Retinal pigment epithelial cell (primary cell): ENCODE data around the gene DSCAML1.

Experiments
- DNase-seq: peaks from one replicate; pipeline ENCODE4 v3.0.0-alpha.2; 2010; ENCODE audit warnings: low read depth
- H3K4me3 ChIP-seq: 2 replicates; pipeline ENCODE4 v1.5.1; 2011; ENCODE audit warnings: mild to moderate bottlenecking, low read length, control low read depth, moderate library complexity
- TF ChIP-seq, protein P1 (sequence below): conservative IDR thresholded peaks from 2 replicates; pipeline ENCODE4 v1.5.1; 2011; ENCODE audit warnings: low read depth, low read length, control low read depth, inconsistent platforms

Gene DSCAML1

DNA sequence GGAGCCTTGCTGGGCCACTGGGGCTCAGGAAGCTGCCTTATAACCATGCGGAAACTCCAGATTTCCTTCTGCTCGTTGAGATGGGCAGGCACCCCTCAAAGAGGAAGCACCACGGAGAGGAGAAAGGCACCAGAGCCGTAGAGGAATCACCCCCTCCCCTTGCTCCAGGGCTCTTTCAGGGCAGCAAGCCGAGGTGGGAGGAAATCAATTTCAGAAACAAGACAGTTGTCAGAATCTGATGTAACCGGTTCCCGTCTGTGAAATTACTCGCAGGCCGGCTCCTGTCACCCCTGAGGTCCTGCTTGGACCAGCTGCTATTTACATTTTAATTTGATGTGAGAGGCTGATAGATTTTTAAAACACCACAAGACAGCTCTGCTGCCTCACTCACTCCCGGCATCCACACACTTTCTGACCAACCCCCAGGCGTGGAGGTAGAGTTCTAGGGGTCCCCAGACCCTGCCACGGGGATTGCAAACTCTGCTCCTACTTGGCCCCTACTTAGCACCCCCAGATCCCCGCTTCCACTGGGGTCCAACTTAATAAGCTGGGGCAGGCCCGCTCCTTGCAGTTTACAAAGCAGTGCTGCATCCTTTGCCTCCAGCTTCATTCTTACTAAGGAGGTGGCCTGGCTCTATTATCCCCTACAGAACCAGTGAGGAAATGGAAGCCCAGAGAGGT is 306.9 kb downstream of the DSCAML1 start:
- H3K4me3 ChIP-seq, result no peak overlapping the region
- TF ChIP-seq, protein P1, sequence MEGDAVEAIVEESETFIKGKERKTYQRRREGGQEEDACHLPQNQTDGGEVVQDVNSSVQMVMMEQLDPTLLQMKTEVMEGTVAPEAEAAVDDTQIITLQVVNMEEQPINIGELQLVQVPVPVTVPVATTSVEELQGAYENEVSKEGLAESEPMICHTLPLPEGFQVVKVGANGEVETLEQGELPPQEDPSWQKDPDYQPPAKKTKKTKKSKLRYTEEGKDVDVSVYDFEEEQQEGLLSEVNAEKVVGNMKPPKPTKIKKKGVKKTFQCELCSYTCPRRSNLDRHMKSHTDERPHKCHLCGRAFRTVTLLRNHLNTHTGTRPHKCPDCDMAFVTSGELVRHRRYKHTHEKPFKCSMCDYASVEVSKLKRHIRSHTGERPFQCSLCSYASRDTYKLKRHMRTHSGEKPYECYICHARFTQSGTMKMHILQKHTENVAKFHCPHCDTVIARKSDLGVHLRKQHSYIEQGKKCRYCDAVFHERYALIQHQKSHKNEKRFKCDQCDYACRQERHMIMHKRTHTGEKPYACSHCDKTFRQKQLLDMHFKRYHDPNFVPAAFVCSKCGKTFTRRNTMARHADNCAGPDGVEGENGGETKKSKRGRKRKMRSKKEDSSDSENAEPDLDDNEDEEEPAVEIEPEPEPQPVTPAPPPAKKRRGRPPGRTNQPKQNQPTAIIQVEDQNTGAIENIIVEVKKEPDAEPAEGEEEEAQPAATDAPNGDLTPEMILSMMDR, result no peak
- DNase-seq, result no peak

DNA sequence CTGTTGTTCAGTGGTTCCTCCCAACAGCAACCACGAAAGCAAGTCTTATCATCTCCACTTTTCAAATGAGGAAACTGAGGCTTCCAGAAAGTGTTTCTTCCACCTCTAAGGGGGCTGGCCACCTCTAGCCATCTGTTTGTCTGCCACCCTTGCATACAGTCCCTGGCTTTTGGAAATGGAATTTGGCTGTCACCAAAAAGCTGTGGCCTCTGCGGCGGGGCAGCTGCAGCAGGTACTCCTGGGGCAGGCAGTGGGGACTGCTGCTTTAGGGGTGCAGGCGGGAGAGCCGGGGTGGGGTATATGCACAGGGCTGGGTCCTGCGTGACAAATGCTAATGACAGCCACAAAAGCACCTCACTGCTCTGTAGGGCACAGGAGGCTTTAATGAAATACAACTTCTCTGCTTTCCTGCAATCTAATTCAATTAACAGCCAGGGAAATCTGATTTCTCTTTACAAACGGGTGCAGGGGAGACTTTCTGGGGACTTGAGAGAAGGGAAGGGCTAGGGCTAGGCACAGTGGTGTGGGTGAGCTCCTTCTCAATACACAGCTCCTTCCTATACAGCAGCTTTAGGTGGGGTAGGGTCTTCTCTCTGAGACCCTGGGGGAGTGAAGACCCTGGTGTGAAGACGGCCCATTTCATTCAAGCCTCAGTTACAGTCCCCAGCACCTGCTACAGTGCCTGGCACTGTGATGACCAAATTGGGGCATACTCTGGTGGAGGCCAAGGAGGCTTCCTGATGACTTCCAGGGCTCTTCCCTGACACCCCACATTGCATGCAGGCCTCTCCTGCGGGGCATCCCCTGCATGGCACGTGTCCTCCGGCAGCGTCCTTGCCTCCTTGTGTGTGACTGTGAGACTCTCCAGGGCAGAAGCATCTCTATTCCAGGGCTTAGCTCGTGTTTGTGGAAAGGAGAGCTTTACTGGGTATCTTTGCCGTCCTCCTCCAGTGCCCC is 307.7 kb downstream of the DSCAML1 start:
- DNase-seq, result no peak
- TF ChIP-seq, protein P1, result no peak
- no peak overlapping the region for H3K4me3 ChIP-seq

DNA sequence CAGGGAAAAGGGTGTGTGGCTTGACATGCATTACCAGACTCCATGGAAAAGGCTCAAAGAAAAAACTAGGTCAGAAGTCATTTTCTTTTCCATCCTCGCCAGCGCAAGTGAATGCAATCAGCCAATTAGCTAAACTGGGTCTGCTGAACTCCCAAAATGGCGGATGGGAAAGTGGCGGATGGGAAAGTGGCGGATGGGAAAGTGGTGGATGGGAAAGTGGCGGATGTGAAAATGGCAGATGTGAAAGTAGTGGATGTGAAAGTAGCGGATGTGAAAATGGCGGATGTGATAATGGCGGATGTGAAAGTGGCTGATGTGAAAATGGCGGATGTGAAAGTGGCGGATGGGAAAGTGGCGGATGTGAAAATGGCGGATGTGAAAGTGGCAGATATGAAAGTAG is 311.0 kb downstream of the DSCAML1 start:
- DNase-seq, result no peak
- H3K4me3 ChIP-seq, result no peak overlapping the region
- TF ChIP-seq, protein P1, result no peak

DNA sequence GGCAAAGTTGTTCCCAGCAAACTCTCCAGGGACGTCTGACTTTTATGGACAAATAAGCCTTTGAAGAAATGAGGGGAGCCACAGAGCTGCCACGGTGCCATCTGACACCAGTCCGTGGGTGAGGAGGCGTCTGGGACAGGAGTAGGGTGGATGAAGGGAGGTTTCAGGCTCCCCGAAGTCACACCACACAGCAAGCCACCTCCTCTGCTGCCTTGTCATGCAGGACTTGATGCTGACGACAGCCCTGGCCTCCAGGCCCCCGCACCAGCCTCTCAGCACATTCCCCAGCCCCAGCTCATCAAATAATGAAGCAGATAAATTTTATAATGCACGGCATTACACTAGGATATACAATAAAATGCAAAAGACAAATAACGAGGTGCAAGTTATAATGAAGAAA is 312.9 kb downstream of the DSCAML1 start:
- no peak for DNase-seq
- TF ChIP-seq, protein P1, result no peak
- no peak overlapping the region for H3K4me3 ChIP-seq

DNA sequence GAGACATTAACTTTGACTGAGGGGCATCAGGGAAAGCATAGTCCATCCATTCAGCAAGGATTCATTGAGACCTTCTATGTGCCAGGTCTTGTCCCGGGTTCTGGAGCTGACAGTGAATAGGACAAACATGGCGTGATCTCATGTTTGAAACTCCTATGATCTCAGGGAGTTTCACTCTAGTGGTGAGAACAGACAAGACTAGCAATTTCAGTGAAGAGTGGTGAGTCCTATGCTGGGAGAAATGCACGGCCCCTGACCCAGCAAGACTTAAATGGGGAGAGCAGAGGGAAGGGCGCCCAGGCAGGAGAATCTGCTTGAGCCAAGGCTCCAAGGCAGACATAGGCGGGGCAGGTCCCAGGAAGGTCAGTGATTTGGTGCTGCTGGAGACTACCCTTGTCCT is 313.6 kb downstream of the DSCAML1 start:
- DNase-seq, result no peak
- TF ChIP-seq, protein P1, result no peak
- no peak overlapping the region for H3K4me3 ChIP-seq

DNA sequence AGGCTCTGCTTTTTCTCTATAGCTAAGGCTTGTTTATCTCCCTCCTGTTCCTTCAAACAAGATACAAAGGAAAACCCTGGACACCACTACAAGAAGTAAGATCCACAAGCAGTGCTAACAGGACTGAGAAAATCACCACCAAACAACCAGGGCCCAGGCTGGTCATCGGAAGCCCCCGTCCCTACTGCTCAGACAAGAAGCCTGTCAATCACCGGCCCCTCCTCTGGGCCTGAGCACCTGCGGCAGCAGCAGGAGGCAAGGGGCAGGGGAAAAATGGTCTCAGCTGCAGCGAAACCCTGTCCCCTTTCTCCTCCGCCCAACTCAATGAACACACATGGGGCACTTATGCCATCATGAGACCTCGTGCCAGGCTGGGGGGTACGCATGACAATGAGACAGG is 314.1 kb downstream of the DSCAML1 start:
- no peak for DNase-seq
- TF ChIP-seq, protein P1, result no peak
- no peak overlapping the region for H3K4me3 ChIP-seq
